ENCODE data around the gene ATG16L1. TPM values are rescaled to one million over a fixed set of nuclear protein-coding genes. Genes with fewer than 3 reads are reported as not detected.

ATG16L1 gene
- total and polyA plus RNA-seq, 9 of the 15 experiments (the other 6 are each of a cell fraction or from before 2014, with no cell fraction given) = 6.4 to 21.3 (median 17.2) TPM

DNA sequence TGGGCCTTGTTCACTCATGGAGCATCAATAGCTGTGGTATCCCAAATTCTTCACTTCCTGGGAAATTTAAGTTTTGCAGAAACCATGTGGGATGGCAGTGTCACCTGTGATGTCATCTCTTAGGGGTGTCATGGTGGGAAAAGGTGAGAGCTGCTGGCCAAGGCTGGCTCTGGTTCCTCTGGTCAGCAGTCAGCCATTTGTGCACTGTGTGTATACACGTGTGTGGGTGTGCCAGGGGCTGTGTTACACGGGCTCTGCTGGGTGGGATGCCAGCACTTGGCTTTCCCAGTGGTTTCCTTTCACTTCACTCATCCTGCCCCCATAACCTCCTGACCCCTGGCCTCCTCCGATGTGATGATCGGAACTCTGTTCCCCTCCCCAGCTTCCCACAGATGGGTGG, 77.4 kb downstream of the ATG16L1 start:
- H3K4me3 ChIP-seq = no peak overlapping the region
- no peaks in the 10 kb centered on the region for H3K9me3 ChIP-seq (replicated peaks; ENCODE audit: control insufficient read depth, insufficient read depth, low read depth, low read length)
- peak overlapping the region; percentile 87; the same call in 1 of the 2 replicates for H2AFZ ChIP-seq (ENCODE audit: low read depth, low read length)
- intact Hi-C loops (cut with micrococcal nuclease) = no loop called here
- ATAC-seq = no peak
- H3K27ac ChIP-seq (ENCODE audit: extremely low read depth, low read depth, low read length) = no peak overlapping the region
- H3K9me1 ChIP-seq (ENCODE audit: control insufficient read depth, insufficient read depth, low read length) = peaks cover 3% of the 10 kb centered on the region
- H3K79me2 ChIP-seq (ENCODE audit: control insufficient read depth, insufficient read depth, low read length) = no peaks in the 10 kb centered on the region
- FAIRE-seq = no peak
- 0 out of 5 replicates have a peak, but pooled peaks cover 0 to 4% of the 10 kb centered on the region in 2 experiments for H3K27me3 ChIP-seq (ENCODE audit: control insufficient read depth in 2 of 2, insufficient read depth in 2 of 2, low read length in 2 of 2)
- H3K36me3 ChIP-seq (ENCODE audit: control insufficient read depth, insufficient read depth, low read length) = no peaks in the 10 kb centered on the region
- ChIA-PET POLR2A (interaction anchor here (0.7 kb wide), 1 partner anchor 21 kb away, joined by 3 read pairs; no protein-coding TSS in a partner anchor), CTCF (ENCODE audit: low intra/inter-chr PET ratio) (no interaction called here)
- H3K4me2 ChIP-seq (ENCODE audit: insufficient read depth, low read length) = no peak overlapping the region
- H4K20me1 ChIP-seq (replicated peaks; ENCODE audit: control insufficient read depth, insufficient read depth, low read length) = no peaks in the 10 kb centered on the region
- DNase-seq (ENCODE audit: extremely low read depth in 1 of 4, low spot score in 3 of 4) = no peak
- TF ChIP-seq, protein P1, sequence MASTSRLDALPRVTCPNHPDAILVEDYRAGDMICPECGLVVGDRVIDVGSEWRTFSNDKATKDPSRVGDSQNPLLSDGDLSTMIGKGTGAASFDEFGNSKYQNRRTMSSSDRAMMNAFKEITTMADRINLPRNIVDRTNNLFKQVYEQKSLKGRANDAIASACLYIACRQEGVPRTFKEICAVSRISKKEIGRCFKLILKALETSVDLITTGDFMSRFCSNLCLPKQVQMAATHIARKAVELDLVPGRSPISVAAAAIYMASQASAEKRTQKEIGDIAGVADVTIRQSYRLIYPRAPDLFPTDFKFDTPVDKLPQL (IDR thresholded peaks at IDR 0.05; ENCODE audit: extremely low read depth, insufficient read length) = no peak
- TF ChIP-seq ZNF785 (CRISPR knock-in tag; IDR thresholded peaks at IDR 0.05) (no peak), MXI1 (IDR thresholded peaks at IDR 0.05; ENCODE audit: low read depth, low read length) (no peak), ADNP (tag; IDR thresholded peaks at IDR 0.05) (no peak)
- TF ChIP-seq, protein P2, sequence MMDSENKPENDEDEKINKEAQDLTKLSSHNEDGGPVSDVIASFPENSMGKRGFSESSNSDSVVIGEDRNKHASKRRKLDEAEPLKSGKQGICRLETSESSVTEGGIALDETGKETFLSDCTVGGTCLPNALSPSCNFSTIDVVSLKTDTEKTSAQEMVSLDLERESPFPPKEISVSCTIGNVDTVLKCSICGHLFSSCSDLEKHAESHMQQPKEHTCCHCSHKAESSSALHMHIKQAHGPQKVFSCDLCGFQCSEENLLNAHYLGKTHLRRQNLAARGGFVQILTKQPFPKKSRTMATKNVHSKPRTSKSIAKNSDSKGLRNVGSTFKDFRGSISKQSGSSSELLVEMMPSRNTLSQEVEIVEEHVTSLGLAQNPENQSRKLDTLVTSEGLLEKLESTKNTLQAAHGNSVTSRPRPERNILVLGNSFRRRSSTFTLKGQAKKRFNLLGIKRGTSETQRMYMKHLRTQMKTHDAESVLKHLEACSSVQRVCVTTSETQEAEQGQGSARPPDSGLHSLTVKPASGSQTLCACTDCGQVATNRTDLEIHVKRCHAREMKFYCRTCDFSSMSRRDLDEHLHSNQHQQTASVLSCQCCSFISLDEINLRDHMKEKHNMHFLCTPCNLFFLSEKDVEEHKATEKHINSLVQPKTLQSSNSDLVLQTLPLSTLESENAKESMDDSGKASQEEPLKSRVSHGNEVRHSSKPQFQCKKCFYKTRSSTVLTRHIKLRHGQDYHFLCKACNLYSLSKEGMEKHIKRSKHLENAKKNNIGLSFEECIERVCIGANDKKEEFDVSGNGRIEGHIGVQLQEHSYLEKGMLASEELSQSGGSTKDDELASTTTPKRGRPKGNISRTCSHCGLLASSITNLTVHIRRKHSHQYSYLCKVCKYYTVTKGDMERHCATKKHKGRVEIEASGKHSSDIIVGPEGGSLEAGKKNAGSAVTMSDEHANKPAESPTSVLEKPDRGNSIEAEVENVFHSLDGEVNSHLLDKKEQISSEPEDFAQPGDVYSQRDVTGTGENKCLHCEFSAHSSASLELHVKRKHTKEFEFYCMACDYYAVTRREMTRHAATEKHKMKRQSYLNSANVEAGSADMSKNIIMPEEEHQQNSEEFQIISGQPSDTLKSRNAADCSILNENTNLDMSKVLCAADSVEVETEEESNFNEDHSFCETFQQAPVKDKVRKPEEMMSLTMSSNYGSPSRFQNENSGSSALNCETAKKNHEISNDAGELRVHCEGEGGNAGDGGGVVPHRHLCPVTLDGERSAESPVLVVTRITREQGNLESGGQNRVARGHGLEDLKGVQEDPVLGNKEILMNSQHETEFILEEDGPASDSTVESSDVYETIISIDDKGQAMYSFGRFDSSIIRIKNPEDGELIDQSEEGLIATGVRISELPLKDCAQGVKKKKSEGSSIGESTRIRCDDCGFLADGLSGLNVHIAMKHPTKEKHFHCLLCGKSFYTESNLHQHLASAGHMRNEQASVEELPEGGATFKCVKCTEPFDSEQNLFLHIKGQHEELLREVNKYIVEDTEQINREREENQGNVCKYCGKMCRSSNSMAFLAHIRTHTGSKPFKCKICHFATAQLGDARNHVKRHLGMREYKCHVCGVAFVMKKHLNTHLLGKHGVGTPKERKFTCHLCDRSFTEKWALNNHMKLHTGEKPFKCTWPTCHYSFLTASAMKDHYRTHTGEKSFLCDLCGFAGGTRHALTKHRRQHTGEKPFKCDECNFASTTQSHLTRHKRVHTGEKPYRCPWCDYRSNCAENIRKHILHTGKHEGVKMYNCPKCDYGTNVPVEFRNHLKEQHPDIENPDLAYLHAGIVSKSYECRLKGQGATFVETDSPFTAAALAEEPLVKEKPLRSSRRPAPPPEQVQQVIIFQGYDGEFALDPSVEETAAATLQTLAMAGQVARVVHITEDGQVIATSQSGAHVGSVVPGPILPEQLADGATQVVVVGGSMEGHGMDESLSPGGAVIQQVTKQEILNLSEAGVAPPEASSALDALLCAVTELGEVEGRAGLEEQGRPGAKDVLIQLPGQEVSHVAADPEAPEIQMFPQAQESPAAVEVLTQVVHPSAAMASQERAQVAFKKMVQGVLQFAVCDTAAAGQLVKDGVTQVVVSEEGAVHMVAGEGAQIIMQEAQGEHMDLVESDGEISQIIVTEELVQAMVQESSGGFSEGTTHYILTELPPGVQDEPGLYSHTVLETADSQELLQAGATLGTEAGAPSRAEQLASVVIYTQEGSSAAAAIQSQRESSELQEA (IDR thresholded peaks at IDR 0.05; ENCODE audit: low read depth) = no peak
- peaks cover 0 to 21% of the 10 kb centered on the region in 2 experiments; a peak in 4 of 5 replicates for H3K4me1 ChIP-seq (replicated peaks in 1 of 2; ENCODE audit: control insufficient read depth in 2 of 2, insufficient read depth in 2 of 2, low read length in 2 of 2)
- no peak overlapping the region for H3K9ac ChIP-seq (ENCODE audit: insufficient read depth in 1 of 2, low read depth in 2 of 2, low read length in 2 of 2)
- BruUV-seq (replicated peaks) = no TSS peak
- in situ Hi-C loops (cut with MboI) = no loop called here
- WGBS (ENCODE audit: insufficient coverage, low coverage, missing lambda C conversion rate) = 61% methylated on average over 4 of the region's 4 CpGs

Data from K562 (cell line).